ENCODE measurements around the gene HIPK2. TPM values are rescaled to one million over a fixed set of nuclear protein-coding genes. Genes with fewer than 3 reads are reported as not detected.

HIPK2 gene
- total and polyA plus RNA-seq, 2 of the 4 experiments (the other 2 are of a cell fraction), result 22.0 to 27.1 TPM

DNA sequence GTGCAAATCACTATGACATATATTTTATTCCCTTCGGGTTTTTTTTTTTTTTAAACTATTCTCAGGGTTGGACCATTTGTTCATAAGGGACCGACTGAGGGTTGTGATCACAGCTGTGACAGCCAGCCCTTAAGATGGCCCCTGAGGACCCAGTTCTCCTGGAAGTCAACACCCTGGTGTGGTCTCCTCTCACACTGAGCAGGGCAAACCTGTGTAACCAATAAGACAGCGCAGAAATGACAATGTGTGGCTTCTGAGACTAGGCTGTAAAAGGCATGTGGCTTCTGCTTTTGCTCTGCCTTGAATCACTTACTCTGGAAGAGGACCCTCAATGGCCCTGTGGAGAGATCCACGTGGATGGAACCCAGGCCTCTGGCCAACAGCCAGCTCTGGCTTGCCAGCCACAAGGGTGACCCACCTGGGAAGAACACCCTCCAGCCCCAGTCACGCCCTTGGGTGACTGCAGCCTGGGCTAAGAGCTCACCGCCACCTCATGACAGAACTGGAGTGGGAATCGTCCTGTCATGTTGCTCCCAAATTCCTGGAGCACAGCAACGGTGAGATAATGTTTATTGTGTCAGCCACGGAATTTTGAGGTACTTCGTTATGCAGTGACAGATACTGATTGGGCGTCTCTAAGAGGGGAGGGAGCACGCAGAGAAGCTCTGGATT is 127.2 kb downstream of the HIPK2 start:
- H4K5ac ChIP-seq (ENCODE audit: low read depth, low read length), result no peak overlapping the region
- H3K9me1 ChIP-seq (ENCODE audit: insufficient read depth, low read length), result peaks cover 38% of the 10 kb centered on the region
- H3K4me2 ChIP-seq (ENCODE audit: low read depth, low read length), result no peak overlapping the region
- POLR2A ChIA-PET (ENCODE audit: unreplicated experiment), result no interaction called here
- no peak for TF ChIP-seq FOS (IDR thresholded peaks at IDR 0.05; ENCODE audit: low read depth, low read length)
- no peak for TF ChIP-seq MAFK (IDR thresholded peaks at IDR 0.05; ENCODE audit: low read depth, low read length)
- TF ChIP-seq SMC3 (IDR thresholded peaks at IDR 0.05; ENCODE audit: low read depth, low read length), result no peak
- TF ChIP-seq CEBPB (IDR thresholded peaks at IDR 0.05; ENCODE audit: low read depth, low read length), result no peak
- TF ChIP-seq, protein P1, sequence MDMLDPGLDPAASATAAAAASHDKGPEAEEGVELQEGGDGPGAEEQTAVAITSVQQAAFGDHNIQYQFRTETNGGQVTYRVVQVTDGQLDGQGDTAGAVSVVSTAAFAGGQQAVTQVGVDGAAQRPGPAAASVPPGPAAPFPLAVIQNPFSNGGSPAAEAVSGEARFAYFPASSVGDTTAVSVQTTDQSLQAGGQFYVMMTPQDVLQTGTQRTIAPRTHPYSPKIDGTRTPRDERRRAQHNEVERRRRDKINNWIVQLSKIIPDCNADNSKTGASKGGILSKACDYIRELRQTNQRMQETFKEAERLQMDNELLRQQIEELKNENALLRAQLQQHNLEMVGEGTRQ (IDR thresholded peaks at IDR 0.05; ENCODE audit: low read depth, low read length), result no peak
- TF ChIP-seq RCOR1 (IDR thresholded peaks at IDR 0.05; ENCODE audit: insufficient replicate concordance, low read length), result no peak
- TF ChIP-seq RAD21 (IDR thresholded peaks at IDR 0.05; ENCODE audit: low read length), result no peak
- TF ChIP-seq CTCF (conservative IDR thresholded peaks at IDR 0.05; ENCODE audit: low read depth, low read length), result no peak
- TF ChIP-seq CHD1 (IDR thresholded peaks at IDR 0.05; ENCODE audit: low read depth, low read length), result no peak
- no peak for TF ChIP-seq NFE2L2 (IDR thresholded peaks at IDR 0.05; ENCODE audit: low read depth, low read length)
- TF ChIP-seq, protein P2, sequence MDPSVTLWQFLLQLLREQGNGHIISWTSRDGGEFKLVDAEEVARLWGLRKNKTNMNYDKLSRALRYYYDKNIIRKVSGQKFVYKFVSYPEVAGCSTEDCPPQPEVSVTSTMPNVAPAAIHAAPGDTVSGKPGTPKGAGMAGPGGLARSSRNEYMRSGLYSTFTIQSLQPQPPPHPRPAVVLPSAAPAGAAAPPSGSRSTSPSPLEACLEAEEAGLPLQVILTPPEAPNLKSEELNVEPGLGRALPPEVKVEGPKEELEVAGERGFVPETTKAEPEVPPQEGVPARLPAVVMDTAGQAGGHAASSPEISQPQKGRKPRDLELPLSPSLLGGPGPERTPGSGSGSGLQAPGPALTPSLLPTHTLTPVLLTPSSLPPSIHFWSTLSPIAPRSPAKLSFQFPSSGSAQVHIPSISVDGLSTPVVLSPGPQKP (IDR thresholded peaks at IDR 0.05; ENCODE audit: borderline replicate concordance, low read depth, low read length), result no peak
- no peak for TF ChIP-seq BHLHE40 (IDR thresholded peaks at IDR 0.05; ENCODE audit: low read depth, low read length)
- TF ChIP-seq MXI1 (IDR thresholded peaks at IDR 0.05; ENCODE audit: borderline replicate concordance, low read depth, low read length), result no peak
- TF ChIP-seq POLR2A (IDR thresholded peaks at IDR 0.05; ENCODE audit: low read depth, low read length), result no peak
- no peak for TF ChIP-seq RFX5 (IDR thresholded peaks at IDR 0.05; ENCODE audit: low read depth, low read length)
- H3K9ac ChIP-seq (ENCODE audit: low read depth, low read length), result no peak overlapping the region
- H3K14ac ChIP-seq (replicated peaks; ENCODE audit: low read depth, low read length), result no peak overlapping the region
- 89% methylated on average over 1 of the region's 12 CpGs; no CpG with 5 or more reads in 1 of the 2 experiments for WGBS, 2 experiments (ENCODE audit: extremely low coverage in 2 of 2, insufficient read length in 1 of 2)
- no peak overlapping the region for H4K8ac ChIP-seq (ENCODE audit: low read depth in 2 of 2, low read length in 2 of 2)
- H2BK5ac ChIP-seq (ENCODE audit: low read depth, low read length, poor library complexity, severe bottlenecking), result no peak overlapping the region
- H3K23ac ChIP-seq (ENCODE audit: low read depth, low read length), result 0 out of 2 replicates have a peak overlapping the region, but pooled peaks have one; percentile 24
- H3K4ac ChIP-seq (ENCODE audit: low read depth, low read length), result no peak overlapping the region
- H3K9me3 ChIP-seq (ENCODE audit: control insufficient read depth, insufficient read depth, low read length), result no peaks in the 10 kb centered on the region
- H3K27ac ChIP-seq (ENCODE audit: insufficient read depth, low read length), result no peak overlapping the region
- no peak overlapping the region for H2BK15ac ChIP-seq (ENCODE audit: low read depth, low read length)
- in situ Hi-C loops (cut with MboI; ENCODE audit: low sequenced_read_pairs), result no loop called here
- ATAC-seq (ENCODE audit: low read depth), result no peak
- H3K18ac ChIP-seq (ENCODE audit: low read depth, low read length), result no peak overlapping the region
- dilution Hi-C loops (cut with HindIII; ENCODE audit: low sequenced_read_pairs, unreplicated experiment), result no loop called here
- intact Hi-C loops (cut with micrococcal nuclease), result no loop called here
- H3K79me1 ChIP-seq (ENCODE audit: low read depth in 1 of 2, low read length in 2 of 2), result peaks cover 39 to 92% of the 10 kb centered on the region in 2 experiments
- H3K27me3 ChIP-seq (ENCODE audit: control insufficient read depth, insufficient read depth, low read length), result no peaks in the 10 kb centered on the region
- BruUV-seq (replicated peaks), result no TSS peak
- no peak overlapping the region for H2BK120ac ChIP-seq (ENCODE audit: low read depth, low read length)
- H4K20me1 ChIP-seq (ENCODE audit: insufficient read depth, low read length), result peaks cover 72% of the 10 kb centered on the region
- H4K91ac ChIP-seq (ENCODE audit: insufficient read depth, low read depth, low read length), result no peak overlapping the region
- H3K56ac ChIP-seq (ENCODE audit: extremely low read depth, insufficient read depth, low read length), result no peak overlapping the region
- CTCF ChIA-PET, result interaction anchor here (0.6 kb wide), 1 partner anchor 11 kb away, joined by 3 read pairs; no protein-coding TSS in a partner anchor
- no peak for DNase-seq
- H3K36me3 ChIP-seq (ENCODE audit: control insufficient read depth, insufficient read depth, low read length), result peaks cover 34% of the 10 kb centered on the region
- H2AK5ac ChIP-seq (ENCODE audit: low read depth, low read length), result peak overlapping the region; percentile 33; the same call in 1 of the 2 replicates
- peak overlapping the region; percentile 32 for H2AK9ac ChIP-seq (replicated peaks; ENCODE audit: low read depth, low read length, poor library complexity)
- H3K4me1 ChIP-seq (ENCODE audit: control insufficient read depth, insufficient read depth, low read length), result peaks cover 25% of the 10 kb centered on the region
- H2AFZ ChIP-seq (replicated peaks; ENCODE audit: low read length, poor library complexity), result no peak overlapping the region
- H3K4me3 ChIP-seq (ENCODE audit: insufficient read depth, low read depth, low read length), result no peak overlapping the region
- no peak overlapping the region for H2BK20ac ChIP-seq (ENCODE audit: low read depth, low read length)

Measured in IMR-90 (cell line).